Stomach smooth muscle (tissue), 2 donors: ENCODE measurements around the gene NAP1L4.
"Not testable (repeated sequence)": the region's sequence is repeated elsewhere in the genome, so short reads cannot be mapped to it uniquely, and the experiment has no call there.

Experiments used
- H3K27ac ChIP-seq: one replicate; pipeline ENCODE4 v1.7.0; 2013; ENCODE audit warnings: mild to moderate bottlenecking, low read length, inconsistent platforms
- H3K27me3 ChIP-seq, 2 donors: one replicate each; pipeline ENCODE4 v1.7.0; 2013; ENCODE audit warnings: low read length in 2 of 2; ENCODE audit not compliant: insufficient read depth in 2 of 2, control insufficient read depth in 1 of 2
- H3K36me3 ChIP-seq, 2 donors: one replicate each; pipeline ENCODE4 v1.7.0; 2013; ENCODE audit warnings: low read length in 2 of 2; ENCODE audit not compliant: control insufficient read depth in 2 of 2, insufficient read depth in 2 of 2
- H3K4me1 ChIP-seq: one replicate; pipeline ENCODE4 v1.7.0; 2013; ENCODE audit warnings: low read length; ENCODE audit not compliant: control insufficient read depth, insufficient read depth
- H3K4me3 ChIP-seq, 2 donors: one replicate each; pipeline ENCODE4 v1.7.0; 2013; ENCODE audit warnings: low read length in 2 of 2
- H3K9ac ChIP-seq, 2 donors: one replicate each; pipeline ENCODE4 v1.7.0; 2013; ENCODE audit warnings: low read length in 2 of 2, mild to moderate bottlenecking in 1 of 2
- H3K9me3 ChIP-seq, 2 donors: one replicate each; pipeline ENCODE4 v1.7.0; 2013; ENCODE audit warnings: low read length in 2 of 2; ENCODE audit not compliant: control insufficient read depth in 2 of 2
- donor health status: healthy.
- donor health status: Pancreatic carcinoma.

NAP1L4 gene

GRCh38 chr11:2943711-2944118 is 48.4 kb downstream of the NAP1L4 start:
- Histone ChIP-seq H3K9ac (no peak overlapping the region), H3K27me3 (no peaks in the 10 kb centered on the region), H3K4me3 (no peak overlapping the region), H3K4me1 (peaks cover 23% of the 10 kb centered on the region), H3K36me3 (peaks cover 17 to 18% of the 10 kb centered on the region in 2 donors), H3K9me3 (peaks cover 0 to 1% of the 10 kb centered on the region in 2 donors), H3K27ac (no peak overlapping the region)

GRCh38 chr11:2942872-2943710 is 49.0 kb downstream of the NAP1L4 start:
- peaks cover 23% of the 10 kb centered on the region for H3K4me1 ChIP-seq
- H3K27me3 ChIP-seq: no peaks in the 10 kb centered on the region
- H3K27ac ChIP-seq: no peak overlapping the region
- H3K9me3 ChIP-seq: peaks cover 0 to 3% of the 10 kb centered on the region in 2 donors
- H3K9ac ChIP-seq: no peak overlapping the region
- no peak overlapping the region for H3K4me3 ChIP-seq
- peaks cover 10 to 15% of the 10 kb centered on the region in 2 donors for H3K36me3 ChIP-seq

GRCh38 chr11:2942447-2942846 is 49.7 kb downstream of the NAP1L4 start:
- no peak overlapping the region for H3K9ac ChIP-seq
- H3K27me3 ChIP-seq: no peaks in the 10 kb centered on the region
- no peak overlapping the region for H3K27ac ChIP-seq
- peaks cover 23% of the 10 kb centered on the region for H3K4me1 ChIP-seq
- H3K4me3 ChIP-seq: no peak overlapping the region
- H3K36me3 ChIP-seq: peaks cover 6 to 10% of the 10 kb centered on the region in 2 donors
- H3K9me3 ChIP-seq: peaks cover 4 to 6% of the 10 kb centered on the region in 2 donors

GRCh38 chr11:2940921-2941821 is 51.0 kb downstream of the NAP1L4 start:
- no peaks in the 10 kb centered on the region for H3K27me3 ChIP-seq
- no peak overlapping the region for H3K4me3 ChIP-seq
- H3K4me1 ChIP-seq: peaks cover 18% of the 10 kb centered on the region
- H3K9me3 ChIP-seq: peaks cover 5 to 6% of the 10 kb centered on the region in 2 donors
- H3K9ac ChIP-seq: no peak overlapping the region
- H3K36me3 ChIP-seq: peaks cover 4 to 5% of the 10 kb centered on the region in 2 donors
- no peak overlapping the region for H3K27ac ChIP-seq

GRCh38 chr11:2940147-2940920 is 51.8 kb downstream of the NAP1L4 start:
- peaks cover 10% of the 10 kb centered on the region for H3K4me1 ChIP-seq
- H3K36me3 ChIP-seq: peaks cover 4 to 5% of the 10 kb centered on the region in 2 donors
- no peak overlapping the region for H3K9ac ChIP-seq
- H3K27ac ChIP-seq: no peak overlapping the region
- H3K9me3 ChIP-seq: peaks cover 5 to 6% of the 10 kb centered on the region in 2 donors
- no peak overlapping the region for H3K4me3 ChIP-seq
- H3K27me3 ChIP-seq: no peaks in the 10 kb centered on the region

GRCh38 chr11:2938458-2939418 is 53.4 kb downstream of the NAP1L4 start:
- not testable (repeated sequence) for H3K4me3 ChIP-seq, H3K27me3 ChIP-seq, H3K27ac ChIP-seq, H3K4me1 ChIP-seq, H3K36me3 ChIP-seq, H3K9me3 ChIP-seq, H3K9ac ChIP-seq

- not testable (repeated sequence) for H3K27me3 ChIP-seq, H3K9me3 ChIP-seq, H3K36me3 ChIP-seq, H3K9ac ChIP-seq, H3K27ac ChIP-seq, H3K4me1 ChIP-seq, H3K4me3 ChIP-seq
Observed at GRCh38 chr11:2937641-2938457, 54.3 kb downstream of the NAP1L4 start.

GRCh38 chr11:2934611-2935239 is 57.4 kb downstream of the NAP1L4 start:
- peaks cover 5 to 6% of the 10 kb centered on the region in 2 donors for H3K9me3 ChIP-seq
- peaks cover 10% of the 10 kb centered on the region for H3K4me1 ChIP-seq
- H3K27ac ChIP-seq: no peak overlapping the region
- H3K9ac ChIP-seq: no peak overlapping the region
- peaks cover 0 to 11% of the 10 kb centered on the region in 2 donors for H3K27me3 ChIP-seq
- no peaks in the 10 kb centered on the region for H3K36me3 ChIP-seq
- H3K4me3 ChIP-seq: no peak overlapping the region

- peaks cover 0 to 16% of the 10 kb centered on the region in 2 donors for H3K27me3 ChIP-seq
- no peaks in the 10 kb centered on the region for H3K36me3 ChIP-seq
- peaks cover 14% of the 10 kb centered on the region for H3K4me1 ChIP-seq
- peaks cover 5 to 6% of the 10 kb centered on the region in 2 donors for H3K9me3 ChIP-seq
- H3K4me3 ChIP-seq: no peak overlapping the region
- H3K9ac ChIP-seq: no peak overlapping the region
- H3K27ac ChIP-seq: no peak overlapping the region
Observed at GRCh38 chr11:2934021-2934550, 58.0 kb downstream of the NAP1L4 start.
